ENCODE data around the gene CREB3L2.

CREB3L2 gene

GRCh38 chr7:138029941-138030340 is 28.1 kb upstream of the CREB3L2 start:
- Histone ChIP-seq H3K27ac (ENCODE audit: low read depth, low read length) (no peak overlapping the region), H3K36me3 (ENCODE audit: control insufficient read depth in 1 of 2, insufficient read depth in 2 of 2, low read length in 2 of 2) (no peaks in the 10 kb centered on the region), H3K9ac (ENCODE audit: low read depth in 1 of 2, low read length in 2 of 2) (no peak overlapping the region), H3K27me3 (ENCODE audit: control insufficient read depth in 1 of 2, insufficient read depth in 2 of 2, low read length in 2 of 2) (no peaks in the 10 kb centered on the region), H3K4me3 (ENCODE audit: low read depth in 1 of 2, low read length in 2 of 2) (no peak overlapping the region), H3K9me3 (ENCODE audit: control insufficient read depth in 1 of 2, low read length in 2 of 2) (no peaks in the 10 kb centered on the region), H3K4me1 (ENCODE audit: control insufficient read depth in 1 of 2, insufficient read depth in 2 of 2, low read length in 2 of 2) (no peaks in the 10 kb centered on the region)

- no peaks in the 10 kb centered on the region for H3K9me3 ChIP-seq (ENCODE audit: control insufficient read depth in 1 of 2, low read length in 2 of 2)
- no peaks in the 10 kb centered on the region for H3K4me1 ChIP-seq (ENCODE audit: control insufficient read depth in 1 of 2, insufficient read depth in 2 of 2, low read length in 2 of 2)
- no peaks in the 10 kb centered on the region for H3K27me3 ChIP-seq (ENCODE audit: control insufficient read depth in 1 of 2, insufficient read depth in 2 of 2, low read length in 2 of 2)
- H3K9ac ChIP-seq (ENCODE audit: low read depth in 1 of 2, low read length in 2 of 2), result no peak overlapping the region
- H3K4me3 ChIP-seq (ENCODE audit: low read depth in 1 of 2, low read length in 2 of 2), result no peak overlapping the region
- H3K27ac ChIP-seq (ENCODE audit: low read depth, low read length), result no peak overlapping the region
- no peaks in the 10 kb centered on the region for H3K36me3 ChIP-seq (ENCODE audit: control insufficient read depth in 1 of 2, insufficient read depth in 2 of 2, low read length in 2 of 2)
These were observed 27.2 kb upstream of the CREB3L2 start for GRCh38 chr7:138029126-138029525.

GRCh38 chr7:138027100-138027499 is 25.2 kb upstream of the CREB3L2 start:
- Histone ChIP-seq H3K4me3 (ENCODE audit: low read depth in 1 of 2, low read length in 2 of 2) (no peak overlapping the region), H3K36me3 (ENCODE audit: control insufficient read depth in 1 of 2, insufficient read depth in 2 of 2, low read length in 2 of 2) (no peaks in the 10 kb centered on the region), H3K9ac (ENCODE audit: low read depth in 1 of 2, low read length in 2 of 2) (no peak overlapping the region), H3K27ac (ENCODE audit: low read depth, low read length) (no peak overlapping the region), H3K27me3 (ENCODE audit: control insufficient read depth in 1 of 2, insufficient read depth in 2 of 2, low read length in 2 of 2) (no peaks in the 10 kb centered on the region), H3K4me1 (ENCODE audit: control insufficient read depth in 1 of 2, insufficient read depth in 2 of 2, low read length in 2 of 2) (no peaks in the 10 kb centered on the region), H3K9me3 (ENCODE audit: control insufficient read depth in 1 of 2, low read length in 2 of 2) (no peaks in the 10 kb centered on the region)

- Histone ChIP-seq H3K9ac (ENCODE audit: low read depth in 1 of 2, low read length in 2 of 2) (no peak overlapping the region), H3K4me1 (ENCODE audit: control insufficient read depth in 1 of 2, insufficient read depth in 2 of 2, low read length in 2 of 2) (no peaks in the 10 kb centered on the region), H3K27me3 (ENCODE audit: control insufficient read depth in 1 of 2, insufficient read depth in 2 of 2, low read length in 2 of 2) (no peaks in the 10 kb centered on the region), H3K9me3 (ENCODE audit: control insufficient read depth in 1 of 2, low read length in 2 of 2) (no peaks in the 10 kb centered on the region), H3K4me3 (ENCODE audit: low read depth in 1 of 2, low read length in 2 of 2) (no peak overlapping the region), H3K36me3 (ENCODE audit: control insufficient read depth in 1 of 2, insufficient read depth in 2 of 2, low read length in 2 of 2) (no peaks in the 10 kb centered on the region), H3K27ac (ENCODE audit: low read depth, low read length) (no peak overlapping the region)
These were observed 23.6 kb upstream of the CREB3L2 start for GRCh38 chr7:138025215-138026186.

- H3K36me3 ChIP-seq (ENCODE audit: control insufficient read depth in 1 of 2, insufficient read depth in 2 of 2, low read length in 2 of 2), result no peaks in the 10 kb centered on the region
- H3K9me3 ChIP-seq (ENCODE audit: control insufficient read depth in 1 of 2, low read length in 2 of 2), result no peaks in the 10 kb centered on the region
- no peaks in the 10 kb centered on the region for H3K4me1 ChIP-seq (ENCODE audit: control insufficient read depth in 1 of 2, insufficient read depth in 2 of 2, low read length in 2 of 2)
- H3K27ac ChIP-seq (ENCODE audit: low read depth, low read length), result no peak overlapping the region
- H3K27me3 ChIP-seq (ENCODE audit: control insufficient read depth in 1 of 2, insufficient read depth in 2 of 2, low read length in 2 of 2), result no peaks in the 10 kb centered on the region
- no peak overlapping the region for H3K4me3 ChIP-seq (ENCODE audit: low read depth in 1 of 2, low read length in 2 of 2)
- no peak overlapping the region for H3K9ac ChIP-seq (ENCODE audit: low read depth in 1 of 2, low read length in 2 of 2)
These were observed 22.9 kb upstream of the CREB3L2 start for GRCh38 chr7:138024765-138025164.

GRCh38 chr7:138024343-138024691 is 22.4 kb upstream of the CREB3L2 start:
- H3K9ac ChIP-seq (ENCODE audit: low read depth in 1 of 2, low read length in 2 of 2), result no peak overlapping the region
- no peak overlapping the region for H3K4me3 ChIP-seq (ENCODE audit: low read depth in 1 of 2, low read length in 2 of 2)
- no peak overlapping the region for H3K27ac ChIP-seq (ENCODE audit: low read depth, low read length)
- no peaks in the 10 kb centered on the region for H3K36me3 ChIP-seq (ENCODE audit: control insufficient read depth in 1 of 2, insufficient read depth in 2 of 2, low read length in 2 of 2)
- H3K27me3 ChIP-seq (ENCODE audit: control insufficient read depth in 1 of 2, insufficient read depth in 2 of 2, low read length in 2 of 2), result no peaks in the 10 kb centered on the region
- H3K9me3 ChIP-seq (ENCODE audit: control insufficient read depth in 1 of 2, low read length in 2 of 2), result no peaks in the 10 kb centered on the region
- H3K4me1 ChIP-seq (ENCODE audit: control insufficient read depth in 1 of 2, insufficient read depth in 2 of 2, low read length in 2 of 2), result no peaks in the 10 kb centered on the region

- Histone ChIP-seq H3K4me1 (ENCODE audit: control insufficient read depth in 1 of 2, insufficient read depth in 2 of 2, low read length in 2 of 2) (no peaks in the 10 kb centered on the region), H3K4me3 (ENCODE audit: low read depth in 1 of 2, low read length in 2 of 2) (no peak overlapping the region), H3K27me3 (ENCODE audit: control insufficient read depth in 1 of 2, insufficient read depth in 2 of 2, low read length in 2 of 2) (no peaks in the 10 kb centered on the region), H3K9me3 (ENCODE audit: control insufficient read depth in 1 of 2, low read length in 2 of 2) (no peaks in the 10 kb centered on the region), H3K9ac (ENCODE audit: low read depth in 1 of 2, low read length in 2 of 2) (no peak overlapping the region), H3K27ac (ENCODE audit: low read depth, low read length) (no peak overlapping the region), H3K36me3 (ENCODE audit: control insufficient read depth in 1 of 2, insufficient read depth in 2 of 2, low read length in 2 of 2) (no peaks in the 10 kb centered on the region)
These were observed 21.9 kb upstream of the CREB3L2 start for GRCh38 chr7:138023618-138024342.

- Histone ChIP-seq H3K9me3 (ENCODE audit: control insufficient read depth in 1 of 2, low read length in 2 of 2) (no peaks in the 10 kb centered on the region), H3K4me1 (ENCODE audit: control insufficient read depth in 1 of 2, insufficient read depth in 2 of 2, low read length in 2 of 2) (no peaks in the 10 kb centered on the region), H3K27me3 (ENCODE audit: control insufficient read depth in 1 of 2, insufficient read depth in 2 of 2, low read length in 2 of 2) (no peaks in the 10 kb centered on the region), H3K36me3 (ENCODE audit: control insufficient read depth in 1 of 2, insufficient read depth in 2 of 2, low read length in 2 of 2) (no peaks in the 10 kb centered on the region), H3K27ac (ENCODE audit: low read depth, low read length) (no peak overlapping the region), H3K9ac (ENCODE audit: low read depth in 1 of 2, low read length in 2 of 2) (no peak overlapping the region), H3K4me3 (ENCODE audit: low read depth in 1 of 2, low read length in 2 of 2) (no peak overlapping the region)
These were observed 20.0 kb upstream of the CREB3L2 start for GRCh38 chr7:138021889-138022288.

GRCh38 chr7:138017992-138018391 is 16.1 kb upstream of the CREB3L2 start:
- no peaks in the 10 kb centered on the region for H3K27me3 ChIP-seq (ENCODE audit: control insufficient read depth in 1 of 2, insufficient read depth in 2 of 2, low read length in 2 of 2)
- H3K9ac ChIP-seq (ENCODE audit: low read depth in 1 of 2, low read length in 2 of 2), result no peak overlapping the region
- H3K4me1 ChIP-seq (ENCODE audit: control insufficient read depth in 1 of 2, insufficient read depth in 2 of 2, low read length in 2 of 2), result no peaks in the 10 kb centered on the region
- H3K36me3 ChIP-seq (ENCODE audit: control insufficient read depth in 1 of 2, insufficient read depth in 2 of 2, low read length in 2 of 2), result no peaks in the 10 kb centered on the region
- no peak overlapping the region for H3K4me3 ChIP-seq (ENCODE audit: low read depth in 1 of 2, low read length in 2 of 2)
- no peak overlapping the region for H3K27ac ChIP-seq (ENCODE audit: low read depth, low read length)
- no peaks in the 10 kb centered on the region for H3K9me3 ChIP-seq (ENCODE audit: control insufficient read depth in 1 of 2, low read length in 2 of 2)

- H3K4me3 ChIP-seq (ENCODE audit: low read depth in 1 of 2, low read length in 2 of 2), result no peak overlapping the region
- peaks cover 0 to 2% of the 10 kb centered on the region in 2 donors for H3K4me1 ChIP-seq (ENCODE audit: control insufficient read depth in 1 of 2, insufficient read depth in 2 of 2, low read length in 2 of 2)
- no peaks in the 10 kb centered on the region for H3K36me3 ChIP-seq (ENCODE audit: control insufficient read depth in 1 of 2, insufficient read depth in 2 of 2, low read length in 2 of 2)
- H3K9me3 ChIP-seq (ENCODE audit: control insufficient read depth in 1 of 2, low read length in 2 of 2), result no peaks in the 10 kb centered on the region
- no peak overlapping the region for H3K27ac ChIP-seq (ENCODE audit: low read depth, low read length)
- no peak overlapping the region for H3K9ac ChIP-seq (ENCODE audit: low read depth in 1 of 2, low read length in 2 of 2)
- no peaks in the 10 kb centered on the region for H3K27me3 ChIP-seq (ENCODE audit: control insufficient read depth in 1 of 2, insufficient read depth in 2 of 2, low read length in 2 of 2)
These were observed 13.2 kb upstream of the CREB3L2 start for GRCh38 chr7:138015096-138015495.

All from duodenal mucosa (tissue), 2 donors.